SK-N-MC (cell line): ENCODE measurements around the gene PGAP2.
A peak's percentile ranks its signal among the peaks of the same experiment; 100 is the strongest.

ENCODE experiments used
- EZH2 ChIP-seq: fragments of 200-600 bp; sonication (generic); IDR thresholded peaks from one replicate; pipeline ENCODE4 v1.6.1; 2017; ENCODE audit warnings: antibody characterized with exemption
- POLR2AphosphoS5 ChIP-seq: IDR thresholded peaks from 2 replicates; pipeline ENCODE4 v1.6.1; 2012; ENCODE audit warnings: mild to moderate bottlenecking, low read depth, low read length, borderline replicate concordance

- TF ChIP-seq EZH2 (no peak), POLR2AphosphoS5 (peak; percentile 65)
These were observed 46.8 kb downstream of the PGAP2 start, which contains the start of gene STIM1 for GRCh38 chr11:3854977-3855807.
